ENCODE data around the gene CABP4. TPM values are rescaled to one million over a fixed set of nuclear protein-coding genes. Genes with fewer than 3 reads are reported as not detected.

The CABP4 gene
- total and polyA plus RNA-seq, 10 of the 15 experiments (the other 5 are each of a cell fraction or from before 2014, with no cell fraction given), result 0.04 to 0.41 (median 0.14) TPM; not detected in 2

GRCh38 chr11:67482827-67483798, 28.0 kb downstream of the CABP4 start, which contains the start of gene AIP (continued):
- TF ChIP-seq ZNF592 (IDR thresholded peaks at IDR 0.05) (no peak), SMARCA5 (IDR thresholded peaks at IDR 0.05) (peak; percentile 60; the same call in 1 of the 2 replicates), E2F4 (IDR thresholded peaks at IDR 0.05; ENCODE audit: low read depth, low read length) (peak; percentile 39), SKIL (IDR thresholded peaks at IDR 0.05; ENCODE audit: low read depth, poor library complexity, severe bottlenecking) (no peak), IRF3 (IDR thresholded peaks at IDR 0.05) (peak; percentile 62)

Measured in GM12878 (cell line).